AG09309 (cell line): ENCODE measurements around the gene NUDT16.
A peak's percentile ranks its signal among the peaks of the same experiment; 100 is the strongest.
"Not testable (repeated sequence)": the region's sequence is repeated elsewhere in the genome, so short reads cannot be mapped to it uniquely, and the experiment has no call there.

Source experiments
- DNase-seq: peaks from one replicate; pipeline ENCODE4 v3.0.0-alpha.2; 2010; ENCODE audit warnings: low read depth
- H3K4me3 ChIP-seq: 2 replicates; pipeline ENCODE4 v1.5.1; 2011; ENCODE audit warnings: mild to moderate bottlenecking, low read depth, low read length, moderate library complexity; ENCODE audit not compliant: control insufficient read depth
- CTCF ChIP-seq: IDR thresholded peaks from 2 replicates; pipeline ENCODE4 v1.5.1; 2011; ENCODE audit warnings: mild to moderate bottlenecking, low read depth, low read length, inconsistent platforms; ENCODE audit not compliant: insufficient read depth, control insufficient read depth; ENCODE audit errors: missing control alignments

NUDT16 gene

DNA sequence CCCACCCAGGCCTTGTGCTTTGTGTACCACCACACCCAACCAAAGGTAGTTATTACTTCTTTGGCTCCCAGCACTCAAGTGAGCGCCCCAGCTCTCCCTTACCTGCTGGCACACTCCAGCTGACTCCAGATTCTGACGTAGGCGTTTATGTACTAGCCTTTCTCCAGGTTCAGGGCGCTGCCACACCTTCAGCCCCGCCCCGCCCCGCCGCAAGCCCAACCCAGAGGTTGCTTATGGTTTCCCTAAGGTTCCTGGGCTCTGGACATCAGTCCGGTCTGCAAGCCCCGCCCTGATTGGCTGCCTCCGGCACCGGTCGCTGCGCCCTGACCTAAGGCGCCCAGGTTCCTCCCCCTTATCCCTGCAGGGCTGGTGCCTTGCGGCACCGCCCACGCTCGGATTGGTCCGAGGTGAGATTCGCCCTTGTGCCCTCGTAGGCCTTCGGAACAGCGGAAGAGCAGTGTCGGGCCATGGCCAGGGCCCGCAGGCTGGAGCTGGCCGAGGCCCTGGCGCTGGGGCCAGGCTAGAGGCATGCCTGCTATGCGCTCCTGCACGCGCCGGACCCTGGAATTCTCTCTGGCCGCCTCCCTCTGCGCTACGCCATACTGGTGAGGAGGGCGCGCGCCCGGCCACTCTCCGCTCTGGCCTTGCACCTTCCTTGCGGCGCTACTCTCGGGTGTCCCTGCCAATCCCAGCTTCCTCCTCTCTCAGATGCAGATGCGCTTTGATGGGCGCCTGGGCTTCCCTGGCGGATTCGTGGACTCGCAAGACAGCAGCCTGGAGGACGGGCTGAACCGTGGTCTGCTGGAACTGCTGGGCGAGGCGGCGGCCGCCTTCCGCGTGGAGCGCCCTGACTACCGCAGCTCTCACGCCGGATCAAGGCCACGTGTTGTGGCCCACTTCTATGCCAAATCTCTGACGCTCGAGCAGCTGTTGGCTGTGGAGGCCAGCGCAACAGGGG lies 19.8 kb upstream of the NUDT16 start:
- H3K4me3 ChIP-seq: peak overlapping the region; percentile 14
- no peak for DNase-seq

GRCh38 chr3:131363275-131363674 lies 18.3 kb upstream of the NUDT16 start:
- no peak overlapping the region for H3K4me3 ChIP-seq
- no peak for TF ChIP-seq CTCF
- DNase-seq: no peak

More for the DNA sequence above, 19.8 kb upstream of the NUDT16 start:
- TF ChIP-seq CTCF: no peak

DNA sequence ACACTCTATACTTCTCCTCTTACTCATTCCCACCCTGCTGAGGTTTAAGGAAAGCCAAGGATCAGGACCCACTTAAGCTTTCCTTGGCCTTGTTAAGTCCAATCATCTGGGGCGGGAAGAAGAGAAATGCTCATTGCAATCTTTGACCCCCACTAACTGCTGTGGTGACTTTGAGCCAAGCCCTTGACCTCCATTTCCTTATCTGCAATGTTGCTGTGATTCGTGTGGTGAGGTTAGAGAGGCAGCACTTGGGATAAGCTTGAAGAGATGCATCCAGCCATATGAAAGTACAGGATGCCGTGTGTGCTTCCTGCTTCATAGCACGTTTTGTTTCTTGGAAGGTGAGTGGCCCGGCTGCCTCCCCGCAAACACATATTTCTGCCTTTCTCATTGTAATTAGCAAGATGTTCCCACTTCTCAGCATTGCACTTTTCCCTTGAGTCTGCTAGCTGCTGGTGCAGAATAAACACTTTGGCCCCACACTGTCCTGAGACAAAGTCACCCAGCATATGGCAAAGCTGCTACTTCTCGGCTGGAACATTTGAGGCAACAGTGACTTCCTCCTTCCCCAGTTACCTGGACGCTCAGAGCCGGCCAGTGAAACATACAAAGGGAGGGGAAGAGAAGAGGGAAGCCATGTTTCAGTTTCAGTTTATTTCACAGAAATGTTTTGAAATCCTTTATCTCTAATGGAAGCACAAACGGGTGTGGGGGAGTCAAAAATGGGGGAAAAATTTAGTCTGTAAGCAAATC lies 10.5 kb upstream of the NUDT16 start:
- TF ChIP-seq CTCF: no peak
- DNase-seq: no peak
- no peak overlapping the region for H3K4me3 ChIP-seq

- no peak overlapping the region for H3K4me3 ChIP-seq
- no peak for TF ChIP-seq CTCF
- no peak for DNase-seq
Measured at GRCh38 chr3:131371688-131372066, 9.9 kb upstream of the NUDT16 start.

- H3K4me3 ChIP-seq: no peak overlapping the region
- no peak for DNase-seq
- TF ChIP-seq CTCF: no peak
Measured at GRCh38 chr3:131374741-131375140, 6.8 kb upstream of the NUDT16 start.

DNA sequence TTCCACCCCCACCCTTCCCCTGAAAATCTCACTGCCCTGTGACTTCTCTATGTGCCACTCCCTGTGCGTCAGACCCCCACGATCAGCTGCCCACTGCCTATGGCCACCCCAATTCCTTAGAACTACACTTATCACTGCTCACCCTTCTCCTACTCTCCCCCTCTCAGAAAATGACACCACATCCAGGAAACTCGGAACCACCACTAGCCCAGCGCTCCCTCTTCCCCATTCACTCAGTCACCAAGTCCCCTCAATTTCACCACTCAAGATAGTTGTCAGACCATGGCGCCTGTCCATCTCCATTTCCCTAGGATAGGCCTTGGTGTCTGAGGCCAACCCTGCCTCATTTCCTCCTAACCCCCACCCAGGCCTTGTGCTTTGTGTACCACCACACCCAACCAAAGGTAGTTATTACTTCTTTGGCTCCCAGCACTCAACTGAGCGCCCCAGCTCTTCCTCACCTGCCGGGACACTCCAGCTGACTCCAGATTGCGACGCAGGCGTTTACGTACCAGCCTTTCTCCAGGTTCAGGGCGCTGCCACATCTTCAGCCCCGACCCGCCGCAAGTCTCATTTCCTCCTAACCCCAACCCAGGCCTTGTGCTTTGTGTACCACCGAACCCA lies 641 bp upstream of the NUDT16 start:
- peak overlapping the region; percentile 89 for H3K4me3 ChIP-seq
- not testable (repeated sequence) for DNase-seq
